ENCODE data around the gene GPN3.
"Not testable (repeated sequence)": the region's sequence is repeated elsewhere in the genome, so short reads cannot be mapped to it uniquely, and the experiment has no call there.

The GPN3 gene

DNA sequence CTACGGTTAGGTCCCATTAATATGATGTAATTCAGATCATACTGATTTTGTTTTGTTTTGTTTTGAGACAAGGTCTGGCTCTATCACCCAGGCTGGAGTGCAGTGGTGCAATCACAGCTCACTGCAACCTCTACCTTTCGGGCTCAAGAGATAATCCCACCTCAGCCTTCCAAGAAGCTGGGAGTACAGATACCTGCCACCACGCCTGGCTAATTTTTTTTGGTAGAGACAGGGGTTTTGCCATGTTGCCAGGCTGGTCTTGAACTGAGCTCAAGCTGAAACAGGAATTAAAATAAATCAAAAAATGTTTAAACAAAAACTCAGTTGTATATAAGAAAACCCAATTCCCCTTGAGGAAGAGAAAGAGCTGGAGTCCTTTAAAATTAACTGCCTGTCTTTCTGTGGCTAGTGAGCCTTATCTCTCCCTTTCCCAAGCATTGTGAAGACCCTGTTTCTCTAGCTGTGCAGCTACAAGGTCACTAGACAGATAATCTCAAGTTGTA is 46.8 kb downstream of the GPN3 start:
- TF ChIP-seq, protein P1, sequence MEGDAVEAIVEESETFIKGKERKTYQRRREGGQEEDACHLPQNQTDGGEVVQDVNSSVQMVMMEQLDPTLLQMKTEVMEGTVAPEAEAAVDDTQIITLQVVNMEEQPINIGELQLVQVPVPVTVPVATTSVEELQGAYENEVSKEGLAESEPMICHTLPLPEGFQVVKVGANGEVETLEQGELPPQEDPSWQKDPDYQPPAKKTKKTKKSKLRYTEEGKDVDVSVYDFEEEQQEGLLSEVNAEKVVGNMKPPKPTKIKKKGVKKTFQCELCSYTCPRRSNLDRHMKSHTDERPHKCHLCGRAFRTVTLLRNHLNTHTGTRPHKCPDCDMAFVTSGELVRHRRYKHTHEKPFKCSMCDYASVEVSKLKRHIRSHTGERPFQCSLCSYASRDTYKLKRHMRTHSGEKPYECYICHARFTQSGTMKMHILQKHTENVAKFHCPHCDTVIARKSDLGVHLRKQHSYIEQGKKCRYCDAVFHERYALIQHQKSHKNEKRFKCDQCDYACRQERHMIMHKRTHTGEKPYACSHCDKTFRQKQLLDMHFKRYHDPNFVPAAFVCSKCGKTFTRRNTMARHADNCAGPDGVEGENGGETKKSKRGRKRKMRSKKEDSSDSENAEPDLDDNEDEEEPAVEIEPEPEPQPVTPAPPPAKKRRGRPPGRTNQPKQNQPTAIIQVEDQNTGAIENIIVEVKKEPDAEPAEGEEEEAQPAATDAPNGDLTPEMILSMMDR (IDR thresholded peaks at IDR 0.05; ENCODE audit: low read length, missing control alignments) = no peak
- no peak for DNase-seq (ENCODE audit: low read depth)
- H3K4me3 ChIP-seq (replicated peaks; ENCODE audit: low read depth, low read length) = no peak overlapping the region

DNA sequence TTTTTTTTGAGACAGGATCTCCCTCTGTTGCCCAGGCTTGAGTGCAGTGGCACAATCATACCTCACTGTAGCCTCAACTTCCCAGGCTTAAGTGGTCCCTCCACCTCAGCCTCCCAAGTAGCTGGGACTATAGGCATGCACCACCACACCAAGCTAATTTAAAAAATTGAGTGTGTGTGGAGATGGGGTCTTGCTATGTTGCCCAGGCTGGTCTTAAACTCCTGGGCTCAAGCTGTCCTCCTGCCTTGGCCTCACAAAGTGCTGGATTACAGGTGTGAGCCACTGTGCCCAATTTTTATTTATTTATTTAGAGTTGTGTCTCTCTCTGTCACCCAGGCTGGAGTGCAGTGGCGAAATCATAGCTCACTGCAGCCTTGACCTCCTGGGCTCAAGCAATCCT is 47.4 kb downstream of the GPN3 start:
- not testable (repeated sequence) for DNase-seq (ENCODE audit: low read depth)

DNA sequence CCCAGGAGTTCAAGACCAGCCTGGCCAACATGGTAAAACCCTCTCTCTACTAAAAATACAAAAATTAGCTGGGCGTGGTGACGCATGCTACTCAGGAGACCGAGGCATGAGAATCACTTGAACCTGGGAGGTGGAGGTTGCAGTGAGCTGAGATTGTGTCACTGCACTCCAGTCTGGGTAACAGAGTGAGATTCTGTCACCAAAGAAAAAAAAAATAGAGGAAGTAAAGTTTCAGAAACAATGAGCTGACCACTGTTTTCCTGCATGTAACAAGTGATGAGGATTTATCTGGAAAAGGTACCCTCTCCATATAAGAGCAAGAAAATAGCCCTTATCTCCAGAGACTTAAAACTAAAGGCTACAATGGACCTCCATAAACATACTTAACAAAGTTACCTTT is 50.9 kb downstream of the GPN3 start:
- not testable (repeated sequence) for H3K4me3 ChIP-seq (replicated peaks; ENCODE audit: low read depth, low read length); DNase-seq (ENCODE audit: low read depth)

More for the DNA sequence above, 47.4 kb downstream of the GPN3 start:
- not testable (repeated sequence) for H3K4me3 ChIP-seq (replicated peaks; ENCODE audit: low read depth, low read length)

DNA sequence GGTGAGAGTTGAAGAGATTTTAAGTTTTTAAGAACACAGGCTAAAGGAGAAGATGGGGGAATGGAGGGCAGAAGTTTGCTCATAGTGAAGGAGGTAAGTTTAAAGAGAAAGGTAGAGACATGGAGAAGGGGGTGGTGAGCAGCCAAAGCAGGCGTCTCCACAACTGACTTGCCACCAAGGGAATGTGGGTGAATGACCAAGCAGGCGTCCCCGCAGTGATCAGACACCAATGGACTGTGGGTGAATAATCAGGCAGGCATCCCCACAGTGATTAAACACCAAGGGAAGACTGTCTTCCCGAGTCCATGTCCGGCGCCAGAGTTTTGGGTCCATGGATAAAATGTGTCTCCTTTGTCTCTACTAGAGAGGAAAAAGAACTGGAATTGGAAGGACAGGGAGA is 58.0 kb downstream of the GPN3 start:
- not testable (repeated sequence) for DNase-seq (ENCODE audit: low read depth); H3K4me3 ChIP-seq (replicated peaks; ENCODE audit: low read depth, low read length)

DNA sequence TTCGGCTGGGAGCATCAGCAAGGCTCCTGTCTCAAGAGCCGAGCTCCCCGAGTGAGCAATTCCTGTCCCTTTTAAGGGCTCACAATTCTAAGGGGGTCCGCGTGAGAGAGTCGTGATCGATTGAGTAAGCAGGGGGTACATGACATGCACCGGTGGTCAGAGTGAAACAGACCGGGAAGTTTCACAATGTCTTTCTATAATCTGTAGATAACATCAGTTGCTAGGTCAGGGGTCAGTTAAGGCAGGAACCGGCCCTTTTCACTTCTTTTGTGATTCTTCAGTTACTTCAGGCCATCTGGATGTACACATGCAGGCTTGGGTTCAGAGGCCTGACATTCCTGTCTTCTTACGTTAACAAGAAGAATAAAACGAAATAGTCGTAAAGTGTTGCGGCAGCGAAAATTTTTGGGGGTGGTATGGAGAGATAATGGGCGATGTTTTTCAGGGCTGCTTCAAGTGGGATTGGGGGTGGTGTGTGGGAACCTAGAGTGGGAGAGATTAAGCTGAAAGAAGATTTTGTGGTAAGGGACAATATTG is 62.9 kb downstream of the GPN3 start:
- not testable (repeated sequence) for DNase-seq (ENCODE audit: low read depth); H3K4me3 ChIP-seq (replicated peaks; ENCODE audit: low read depth, low read length)

GRCh38 chr12:110403976-110404682 is 63.9 kb downstream of the GPN3 start:
- peak; percentile 66 for DNase-seq (ENCODE audit: low read depth)
- TF ChIP-seq, protein P1 (IDR thresholded peaks at IDR 0.05; ENCODE audit: low read length, missing control alignments) = no peak
- H3K4me3 ChIP-seq (replicated peaks; ENCODE audit: low read depth, low read length) = peak overlapping the region; percentile 91

- peak; percentile 94 for DNase-seq (ENCODE audit: low read depth)
- H3K4me3 ChIP-seq (replicated peaks; ENCODE audit: low read depth, low read length) = peak within 1 kb of the TSS; percentile 91
- TF ChIP-seq, protein P1 (IDR thresholded peaks at IDR 0.05; ENCODE audit: low read length, missing control alignments) = no peak
Observed at GRCh38 chr12:110403146-110403975, 64.7 kb downstream of the GPN3 start, which contains the start of gene ANAPC7. Gene ANAPC7 (minus strand): TSS chr12:110403708. CDS start chr12:110403627, 81 bp downstream.

All from fibroblast of pulmonary artery (primary cell).